ENCODE measurements around the gene ANKRD42.
A peak's percentile ranks its signal among the peaks of the same experiment; 100 is the strongest.

The ANKRD42 gene

GRCh38 chr11:83193315-83194280 lies at the start of gene ANKRD42:
ANKRD42 (plus strand) TSS chr11:83193712; CDS start chr11:83194671, 959 bp downstream.
- DNase-seq, result peak; percentile 57 to 68 (median 66)

GRCh38 chr11:83147895-83148294 lies 45.6 kb upstream of the ANKRD42 start:
- DNase-seq, result no peak

- no peak for DNase-seq
Measured at GRCh38 chr11:83150450-83150849, 43.1 kb upstream of the ANKRD42 start.

GRCh38 chr11:83151274-83151977 lies 42.1 kb upstream of the ANKRD42 start:
- DNase-seq, result no peak

- DNase-seq, result no peak
Measured at GRCh38 chr11:83152264-83152663, 41.2 kb upstream of the ANKRD42 start.

- no peak for DNase-seq
Measured at GRCh38 chr11:83153764-83154163, 39.7 kb upstream of the ANKRD42 start.

- DNase-seq, result peak; percentile 97 to 100 (median 98)
Measured at GRCh38 chr11:83156144-83156995, 37.1 kb upstream of the ANKRD42 start.

GRCh38 chr11:83156996-83157593 lies 36.4 kb upstream of the ANKRD42 start, which contains the start of gene PCF11:
PCF11 (plus strand) TSS chr11:83157131; CDS start chr11:83157440, 309 bp downstream.
- peak in 3 of 4 experiments; percentile 98 to 100 (median 99) for DNase-seq

GRCh38 chr11:83157594-83158356 lies 35.7 kb upstream of the ANKRD42 start:
- peak in 3 of 4 experiments; percentile 7 to 13 (median 9) for DNase-seq

GRCh38 chr11:83158357-83158786 lies 35.1 kb upstream of the ANKRD42 start:
- no peak for DNase-seq

- no peak for DNase-seq
Measured at GRCh38 chr11:83158965-83159901, 34.3 kb upstream of the ANKRD42 start.

- DNase-seq, result no peak
Measured at GRCh38 chr11:83159902-83160865, 33.3 kb upstream of the ANKRD42 start.

- no peak for DNase-seq
Measured at GRCh38 chr11:83161610-83162199, 31.8 kb upstream of the ANKRD42 start.

GRCh38 chr11:83162377-83162776 lies 31.1 kb upstream of the ANKRD42 start:
- no peak for DNase-seq

GRCh38 chr11:83166193-83166866 lies 27.2 kb upstream of the ANKRD42 start:
- DNase-seq, result no peak

- DNase-seq, result no peak
Measured at GRCh38 chr11:83168756-83169155, 24.8 kb upstream of the ANKRD42 start.

GRCh38 chr11:83170865-83171264 lies 22.6 kb upstream of the ANKRD42 start:
- no peak for DNase-seq

- DNase-seq, result no peak
Measured at GRCh38 chr11:83172551-83172950, 21.0 kb upstream of the ANKRD42 start.
